ENCODE measurements around the gene RHEX.
"Not testable (repeated sequence)": the region's sequence is repeated elsewhere in the genome, so short reads cannot be mapped to it uniquely, and the experiment has no call there.

RHEX gene

GRCh38 chr1:206030714-206031113 lies 22.3 kb upstream of the RHEX start:
- peak; percentile 81 for DNase-seq

- no peak for DNase-seq
Measured at GRCh38 chr1:206032380-206033140, 20.4 kb upstream of the RHEX start.

GRCh38 chr1:206035027-206035426 lies 17.9 kb upstream of the RHEX start:
- DNase-seq: no peak

- DNase-seq: no peak
Measured at GRCh38 chr1:206036663-206037455, 16.1 kb upstream of the RHEX start.

- no peak for DNase-seq
Measured at GRCh38 chr1:206037581-206037980, 15.4 kb upstream of the RHEX start.

- DNase-seq: no peak
Measured at GRCh38 chr1:206039046-206039973, 13.7 kb upstream of the RHEX start.

GRCh38 chr1:206040328-206040727 lies 12.6 kb upstream of the RHEX start:
- no peak for DNase-seq

GRCh38 chr1:206041640-206042039 lies 11.3 kb upstream of the RHEX start:
- peak; percentile 21 for DNase-seq

GRCh38 chr1:206047271-206047670 lies 5.7 kb upstream of the RHEX start:
- no peak for DNase-seq

GRCh38 chr1:206048582-206048981 lies 4.4 kb upstream of the RHEX start:
- no peak for DNase-seq

GRCh38 chr1:206049293-206049692 lies 3.7 kb upstream of the RHEX start:
- DNase-seq: no peak

GRCh38 chr1:206049919-206050600 lies 2.9 kb upstream of the RHEX start:
- DNase-seq: no peak

- DNase-seq: no peak
Measured at GRCh38 chr1:206050655-206051235, 2.2 kb upstream of the RHEX start.

- not testable (repeated sequence) for DNase-seq
Measured at GRCh38 chr1:206052231-206052865, 625 bp upstream of the RHEX start.

GRCh38 chr1:206053616-206054015 lies 643 bp downstream of the RHEX start:
- not testable (repeated sequence) for DNase-seq

GRCh38 chr1:206055069-206055625 lies 2.2 kb downstream of the RHEX start:
- not testable (repeated sequence) for DNase-seq

- not testable (repeated sequence) for DNase-seq
Measured at GRCh38 chr1:206055639-206056323, 2.8 kb downstream of the RHEX start.

- DNase-seq: not testable (repeated sequence)
Measured at GRCh38 chr1:206058289-206058926, 5.4 kb downstream of the RHEX start.

- DNase-seq: no peak
Measured at GRCh38 chr1:206058927-206059292, 5.9 kb downstream of the RHEX start.

GRCh38 chr1:206059355-206059915 lies 6.5 kb downstream of the RHEX start:
- no peak for DNase-seq
